GM19043 (cell line): Measurements from ENCODE around the gene IRF4.

Source experiments
- ATAC-seq: cut with Tn5 transposase; IDR thresholded peaks from one replicate; pipeline ENCODE4 v1.9.1; 2021; ENCODE audit warnings: low read depth; ENCODE audit not compliant: unreplicated experiment

IRF4 gene

GRCh38 chr6:436308-437036 is 44.9 kb downstream of the IRF4 start:
- no peak for ATAC-seq

DNA sequence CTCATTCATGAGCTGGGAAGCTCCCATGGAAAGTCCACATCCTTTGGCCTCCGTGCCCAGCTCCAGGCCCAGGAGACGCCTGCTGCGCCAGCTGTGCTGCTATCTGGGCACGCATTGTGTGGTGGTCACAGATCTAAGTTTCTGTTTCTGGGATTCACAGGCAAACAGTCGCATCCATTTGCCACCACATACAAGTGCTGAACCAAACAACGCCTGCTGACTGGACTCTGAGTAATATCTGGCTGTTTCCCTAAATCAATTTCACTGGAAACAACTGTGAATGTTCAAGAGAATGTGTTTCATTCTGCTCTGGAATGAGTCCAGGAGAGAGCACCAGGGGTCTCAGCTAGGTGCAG is 45.5 kb downstream of the IRF4 start:
- ATAC-seq = no peak

GRCh38 chr6:438634-439170 is 47.1 kb downstream of the IRF4 start:
- ATAC-seq = no peak

DNA sequence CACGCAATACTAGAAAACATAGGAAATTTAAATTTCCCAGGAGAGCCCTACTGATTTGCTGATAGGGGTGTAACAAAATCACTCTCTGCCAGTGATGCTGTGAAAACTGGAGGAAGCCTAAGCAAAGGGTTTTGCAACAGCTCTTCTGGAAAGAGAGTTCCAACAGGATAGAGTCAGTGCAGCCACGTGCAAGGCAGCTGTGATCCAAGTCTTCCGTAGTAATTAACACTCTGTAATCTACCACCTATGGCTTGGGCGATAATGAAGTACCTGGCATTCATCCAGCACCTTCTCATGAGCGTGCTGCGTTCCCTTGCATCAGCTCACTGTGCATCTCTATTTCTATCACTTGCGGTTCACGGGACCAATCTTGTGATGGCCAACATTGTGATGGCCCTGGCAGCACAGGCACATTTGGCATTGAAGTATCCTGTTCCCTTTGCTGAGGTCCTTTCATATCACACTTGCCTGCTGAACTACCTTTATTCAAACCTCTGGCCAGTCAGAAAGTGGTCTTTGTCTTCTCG is 48.2 kb downstream of the IRF4 start:
- ATAC-seq = no peak

DNA sequence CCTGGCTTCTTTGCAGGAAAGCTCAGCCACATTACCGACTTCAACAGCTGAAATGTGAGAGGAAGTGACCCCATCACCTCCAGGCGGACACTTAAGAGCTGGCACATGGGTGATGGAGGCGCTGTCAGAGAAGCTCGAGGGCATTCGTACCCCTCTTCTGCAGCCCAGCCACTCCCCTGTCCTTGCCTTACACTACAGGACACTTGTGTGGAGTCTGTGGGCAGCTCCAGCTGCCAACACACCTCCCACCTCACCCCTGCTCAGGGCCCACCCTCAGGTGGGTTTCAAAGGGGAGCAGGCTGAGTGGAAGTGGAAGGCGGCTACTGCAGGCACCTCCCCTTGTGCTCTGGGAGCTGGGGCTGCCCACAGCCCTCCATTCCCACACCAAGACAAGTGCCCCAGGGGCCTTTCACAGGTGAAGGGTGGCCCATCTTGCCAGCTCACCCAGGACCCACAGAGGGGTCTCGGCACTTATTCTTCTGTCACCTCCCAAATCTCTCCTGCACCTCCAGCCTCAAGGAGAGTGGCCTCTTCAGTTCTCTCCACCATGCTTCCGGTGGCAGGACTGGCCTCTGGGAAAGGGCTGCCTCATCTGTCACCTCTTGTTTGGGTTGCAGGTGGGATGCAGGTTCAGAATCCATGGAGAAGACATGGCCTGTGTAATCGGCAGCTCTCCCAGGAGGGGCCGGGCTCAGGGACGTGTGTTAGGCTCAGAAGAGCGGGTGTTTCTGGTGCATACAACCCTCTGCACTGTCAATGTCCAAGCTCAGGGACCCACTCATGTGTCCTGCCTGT is 49.8 kb downstream of the IRF4 start:
- no peak for ATAC-seq

DNA sequence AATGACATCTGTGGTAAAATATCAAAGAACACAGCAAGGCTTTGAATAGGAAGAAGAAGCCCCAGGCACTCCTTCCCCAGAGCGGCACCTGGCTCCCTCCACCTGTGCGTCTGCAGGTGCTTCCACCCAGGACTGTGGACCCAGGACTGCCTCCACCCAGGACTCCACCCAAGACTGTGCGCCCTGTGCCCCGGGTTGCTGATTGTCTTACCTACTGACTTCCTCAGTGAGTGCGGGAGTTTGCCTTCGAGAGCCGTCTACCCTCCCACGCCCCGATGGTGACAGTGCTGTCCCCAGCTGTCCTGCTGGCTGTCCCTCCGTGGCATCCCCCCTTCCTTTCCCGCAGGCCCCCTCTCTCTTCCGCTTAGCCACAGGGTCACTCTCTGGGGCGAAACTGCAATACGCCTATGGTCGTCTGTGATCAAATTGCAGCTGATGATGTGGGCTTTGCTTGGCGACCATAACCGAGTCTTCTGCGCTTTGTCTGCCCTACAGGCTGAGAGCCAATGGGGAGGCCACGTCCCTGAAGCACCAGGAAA is 52.1 kb downstream of the IRF4 start:
- no peak for ATAC-seq

DNA sequence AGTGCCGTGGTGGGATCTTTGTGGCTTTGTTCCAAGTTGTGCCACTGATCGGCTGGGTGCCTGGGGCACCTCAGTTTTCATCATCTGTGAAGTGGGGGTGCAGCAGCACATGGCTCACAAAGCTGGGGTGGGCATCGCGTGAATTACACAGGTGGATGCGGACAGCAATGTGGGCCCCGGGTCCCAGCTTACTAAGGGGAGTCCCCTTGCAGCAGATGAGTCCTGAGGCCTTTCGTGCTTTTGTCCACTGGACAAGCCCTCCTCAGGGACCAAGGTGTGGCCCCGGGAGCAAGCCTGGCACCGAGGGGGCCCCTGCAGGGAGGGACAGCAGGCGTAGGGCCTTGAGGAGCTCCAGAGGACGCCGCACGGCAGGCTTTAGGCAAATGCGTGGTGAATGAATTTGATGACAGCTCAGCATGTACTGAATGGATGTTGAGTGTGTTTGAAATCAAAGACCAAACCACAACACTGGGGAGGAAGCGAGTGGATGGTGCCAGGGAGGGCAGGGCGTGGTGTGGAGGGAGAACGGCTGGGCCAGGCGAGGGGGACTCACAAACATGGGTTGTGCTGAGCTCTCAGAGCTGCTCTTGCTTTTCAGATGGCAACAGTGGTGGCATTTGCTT is 53.2 kb downstream of the IRF4 start:
- ATAC-seq = no peak

DNA sequence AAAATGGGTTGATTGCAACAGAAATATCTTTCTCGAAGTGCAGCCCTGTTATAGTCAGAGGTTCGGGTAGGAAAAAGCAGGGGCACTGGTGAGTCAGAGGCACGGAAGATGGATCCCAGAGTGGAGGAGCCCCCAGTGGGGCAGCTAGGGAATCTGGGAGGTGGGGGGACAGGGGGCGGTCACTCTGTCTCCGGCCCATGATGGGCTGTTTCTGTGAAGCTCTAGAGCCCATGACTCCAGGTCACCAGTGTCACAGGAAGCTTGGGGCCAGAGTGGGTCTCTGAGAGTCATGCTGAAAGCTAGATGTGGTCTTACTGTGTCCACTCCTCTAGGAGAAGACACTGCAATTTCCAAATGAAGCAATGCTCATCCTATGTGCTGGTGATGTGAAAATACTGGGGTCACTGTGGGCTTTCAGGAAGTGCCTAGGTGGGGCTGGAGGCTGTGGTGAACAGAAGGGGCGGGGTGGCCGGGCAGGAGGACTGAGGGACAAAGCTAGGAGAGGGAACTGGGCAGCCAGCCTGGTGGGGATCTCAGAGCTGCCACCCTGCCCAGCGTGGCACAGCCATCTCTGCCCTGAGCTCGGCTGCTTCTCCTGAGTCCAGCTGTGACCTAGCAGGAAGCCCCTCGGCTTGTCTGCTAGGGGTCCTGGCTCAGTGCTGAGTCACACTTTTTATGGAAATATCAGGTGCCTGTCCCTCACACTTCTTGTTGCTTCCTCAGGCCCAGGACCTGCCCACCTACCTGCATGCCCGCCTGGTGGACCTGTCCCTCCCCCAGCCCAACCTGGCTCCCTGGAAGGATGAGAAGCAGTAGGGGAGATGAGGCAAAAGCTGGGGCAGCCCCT is 54.2 kb downstream of the IRF4 start:
- no peak for ATAC-seq

- no peak for ATAC-seq
Observed at GRCh38 chr6:446418-447366, 55.1 kb downstream of the IRF4 start.

DNA sequence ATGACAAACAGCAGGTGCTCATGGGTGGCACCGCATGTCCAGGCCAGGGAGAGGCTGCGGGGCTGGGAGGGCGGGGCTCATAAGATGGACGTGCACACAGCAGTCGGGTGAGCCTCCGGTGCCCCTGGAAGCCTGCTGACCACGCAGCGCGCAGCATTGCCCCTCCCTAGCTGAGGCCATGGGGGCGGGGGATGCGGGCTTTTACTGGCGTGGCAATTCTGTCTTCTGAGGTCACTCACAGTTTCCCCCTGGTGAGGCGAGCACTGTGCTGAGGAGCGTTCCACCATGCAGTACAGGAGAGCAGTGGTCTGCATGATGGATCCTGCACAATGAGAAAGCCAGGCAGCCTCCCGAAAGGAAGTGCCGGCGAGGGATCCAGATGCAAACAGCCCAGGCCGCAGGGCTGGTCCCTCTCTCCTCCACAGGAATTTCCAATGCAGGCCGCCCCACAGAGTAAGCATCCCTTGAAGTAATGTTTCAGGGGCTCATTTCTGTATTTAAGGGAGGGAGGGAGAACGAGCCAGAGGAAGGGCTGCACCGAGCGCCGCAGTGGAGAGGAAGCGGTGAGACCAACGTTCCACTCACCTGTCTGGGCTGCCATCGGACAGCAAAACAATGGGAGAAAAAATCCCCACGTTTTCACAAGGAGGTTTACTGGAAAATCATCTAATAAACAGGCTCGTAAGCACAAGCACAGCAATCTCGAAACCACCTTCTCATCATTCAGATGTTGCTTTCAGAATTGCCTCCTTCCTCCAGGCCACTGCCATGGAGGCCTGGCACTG is 56.0 kb downstream of the IRF4 start:
- ATAC-seq = no peak

- ATAC-seq = no peak
Observed at GRCh38 chr6:448296-449056, 56.9 kb downstream of the IRF4 start.

GRCh38 chr6:449057-449430 is 57.5 kb downstream of the IRF4 start:
- ATAC-seq = no peak

DNA sequence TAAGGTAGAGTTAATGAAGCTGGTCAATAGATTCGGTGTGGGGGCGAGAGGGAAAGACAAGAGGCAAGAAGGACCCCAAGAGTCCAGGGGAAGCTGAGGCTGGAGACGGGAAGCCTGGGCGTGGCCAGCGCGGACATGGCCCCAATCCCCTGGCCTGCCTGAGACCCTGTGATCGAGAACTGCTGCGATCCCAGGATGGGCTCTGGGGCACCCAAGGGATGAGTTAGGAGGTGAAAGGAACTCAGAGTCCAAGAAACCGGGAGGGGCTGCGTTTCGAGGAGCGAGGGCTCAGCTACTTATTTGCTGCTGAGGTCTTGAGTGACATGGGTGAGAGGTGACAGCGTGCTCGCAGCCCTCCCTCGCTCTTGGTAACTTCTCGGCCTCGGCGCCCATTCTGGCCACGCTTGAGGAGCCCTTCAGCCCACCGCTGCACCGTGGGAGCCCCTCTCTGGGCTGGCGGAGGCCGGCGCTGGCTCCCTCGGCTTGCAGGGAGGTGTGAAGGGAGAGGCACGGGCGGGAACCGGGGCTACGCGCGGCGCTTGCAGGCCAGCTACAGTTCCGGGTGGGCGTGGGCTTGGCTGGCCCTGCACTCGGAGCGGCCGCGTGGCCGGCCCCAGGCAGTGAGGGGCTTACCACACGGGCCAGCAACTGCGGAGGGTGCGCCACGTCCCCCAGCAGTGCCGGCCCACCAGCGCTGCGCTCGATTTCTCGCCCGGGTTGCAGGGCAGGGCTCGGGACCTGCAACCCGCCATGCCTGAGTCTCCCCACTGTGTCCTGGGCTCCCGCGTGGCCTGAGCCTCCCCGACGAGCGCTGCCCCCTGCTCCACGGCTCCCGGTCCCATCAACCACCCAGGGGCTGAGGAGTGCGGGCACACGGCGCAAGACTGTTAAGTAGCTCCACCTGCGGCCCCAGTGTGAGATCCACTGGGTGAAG is 58.2 kb downstream of the IRF4 start:
- ATAC-seq = no peak

- ATAC-seq = no peak
Observed at GRCh38 chr6:451336-451735, 59.8 kb downstream of the IRF4 start.

DNA sequence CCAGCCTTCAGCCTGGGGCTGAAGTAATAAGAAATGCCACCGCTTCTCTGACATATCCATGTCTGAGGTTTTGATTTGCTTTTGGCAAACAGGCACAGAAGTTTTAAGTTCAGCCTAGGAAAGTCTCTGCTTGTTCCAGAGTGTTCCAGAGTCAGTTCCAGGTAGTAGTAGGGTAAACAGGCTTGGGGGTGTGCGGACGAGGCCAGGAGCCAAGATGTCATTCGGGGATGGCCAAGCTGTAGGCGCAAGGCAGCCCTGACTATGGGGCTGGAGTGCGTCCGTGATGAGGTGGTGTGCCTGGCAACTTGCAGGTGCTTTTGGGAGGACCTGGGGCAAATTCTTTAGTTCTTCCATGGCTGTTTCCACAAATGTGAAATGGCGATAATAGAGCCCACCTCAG is 60.3 kb downstream of the IRF4 start:
- ATAC-seq = no peak

- no peak for ATAC-seq
Observed at GRCh38 chr6:452301-453067, 60.9 kb downstream of the IRF4 start.
